ENCODE measurements around the gene TOX2.

The TOX2 gene

GRCh38 chr20:44028868-44029847, 114.5 kb downstream of the TOX2 start (continued):
- TF ChIP-seq BCL6B (tag by site-specific recombination; IDR thresholded peaks at IDR 0.05) (no peak), ZBTB1 (tag by site-specific recombination; IDR thresholded peaks at IDR 0.05) (no peak), ZNF777 (tag by site-specific recombination; IDR thresholded peaks at IDR 0.05; ENCODE audit: borderline replicate concordance) (no peak), ZNF311 (tag by site-specific recombination; IDR thresholded peaks at IDR 0.05; ENCODE audit: borderline replicate concordance) (no peak), ZNF354C (tag by site-specific recombination; IDR thresholded peaks at IDR 0.05; ENCODE audit: borderline replicate concordance, low read depth) (no peak)

GRCh38 chr20:44029848-44030230, 115.2 kb downstream of the TOX2 start:
- Histone ChIP-seq H3K4me1 (ENCODE audit: control insufficient read depth, insufficient read depth, low read length) (no peaks in the 10 kb centered on the region), H3K27ac (ENCODE audit: extremely low read depth, low read depth, low read length) (no peak overlapping the region), H3K4me3 (ENCODE audit: low read depth, low read length) (no peak overlapping the region), H3K36me3 (ENCODE audit: control insufficient read depth in 2 of 2, insufficient read depth in 1 of 2, low read length in 2 of 2) (no peaks in the 10 kb centered on the region), H3K9me3 (ENCODE audit: control insufficient read depth, insufficient read depth, low read depth, low read length) (no peaks in the 10 kb centered on the region)
- ChIA-PET POLR2A (no interaction called here), CTCF (interaction anchor here (0.9 kb wide), 1 partner anchor 64 kb away, joined by 3 read pairs; no protein-coding TSS in a partner anchor)
- TF ChIP-seq, protein P1, sequence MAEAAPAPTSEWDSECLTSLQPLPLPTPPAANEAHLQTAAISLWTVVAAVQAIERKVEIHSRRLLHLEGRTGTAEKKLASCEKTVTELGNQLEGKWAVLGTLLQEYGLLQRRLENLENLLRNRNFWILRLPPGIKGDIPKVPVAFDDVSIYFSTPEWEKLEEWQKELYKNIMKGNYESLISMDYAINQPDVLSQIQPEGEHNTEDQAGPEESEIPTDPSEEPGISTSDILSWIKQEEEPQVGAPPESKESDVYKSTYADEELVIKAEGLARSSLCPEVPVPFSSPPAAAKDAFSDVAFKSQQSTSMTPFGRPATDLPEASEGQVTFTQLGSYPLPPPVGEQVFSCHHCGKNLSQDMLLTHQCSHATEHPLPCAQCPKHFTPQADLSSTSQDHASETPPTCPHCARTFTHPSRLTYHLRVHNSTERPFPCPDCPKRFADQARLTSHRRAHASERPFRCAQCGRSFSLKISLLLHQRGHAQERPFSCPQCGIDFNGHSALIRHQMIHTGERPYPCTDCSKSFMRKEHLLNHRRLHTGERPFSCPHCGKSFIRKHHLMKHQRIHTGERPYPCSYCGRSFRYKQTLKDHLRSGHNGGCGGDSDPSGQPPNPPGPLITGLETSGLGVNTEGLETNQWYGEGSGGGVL (tag by site-specific recombination; IDR thresholded peaks at IDR 0.05) = no peak
- TF ChIP-seq REST (tag by site-specific recombination; IDR thresholded peaks at IDR 0.05) (no peak), KLF9 (tag by site-specific recombination; IDR thresholded peaks at IDR 0.05; ENCODE audit: low read depth) (no peak), ZBTB48 (tag by site-specific recombination; IDR thresholded peaks at IDR 0.05) (no peak), ZNF138 (tag by site-specific recombination; IDR thresholded peaks at IDR 0.05; ENCODE audit: borderline replicate concordance) (no peak), ZFP41 (tag by site-specific recombination; IDR thresholded peaks at IDR 0.05; ENCODE audit: borderline replicate concordance) (no peak), KLF16 (tag by site-specific recombination; IDR thresholded peaks at IDR 0.05) (no peak), ZNF610 (tag by site-specific recombination; IDR thresholded peaks at IDR 0.05; ENCODE audit: borderline replicate concordance) (no peak)
- TF ChIP-seq, protein P2, sequence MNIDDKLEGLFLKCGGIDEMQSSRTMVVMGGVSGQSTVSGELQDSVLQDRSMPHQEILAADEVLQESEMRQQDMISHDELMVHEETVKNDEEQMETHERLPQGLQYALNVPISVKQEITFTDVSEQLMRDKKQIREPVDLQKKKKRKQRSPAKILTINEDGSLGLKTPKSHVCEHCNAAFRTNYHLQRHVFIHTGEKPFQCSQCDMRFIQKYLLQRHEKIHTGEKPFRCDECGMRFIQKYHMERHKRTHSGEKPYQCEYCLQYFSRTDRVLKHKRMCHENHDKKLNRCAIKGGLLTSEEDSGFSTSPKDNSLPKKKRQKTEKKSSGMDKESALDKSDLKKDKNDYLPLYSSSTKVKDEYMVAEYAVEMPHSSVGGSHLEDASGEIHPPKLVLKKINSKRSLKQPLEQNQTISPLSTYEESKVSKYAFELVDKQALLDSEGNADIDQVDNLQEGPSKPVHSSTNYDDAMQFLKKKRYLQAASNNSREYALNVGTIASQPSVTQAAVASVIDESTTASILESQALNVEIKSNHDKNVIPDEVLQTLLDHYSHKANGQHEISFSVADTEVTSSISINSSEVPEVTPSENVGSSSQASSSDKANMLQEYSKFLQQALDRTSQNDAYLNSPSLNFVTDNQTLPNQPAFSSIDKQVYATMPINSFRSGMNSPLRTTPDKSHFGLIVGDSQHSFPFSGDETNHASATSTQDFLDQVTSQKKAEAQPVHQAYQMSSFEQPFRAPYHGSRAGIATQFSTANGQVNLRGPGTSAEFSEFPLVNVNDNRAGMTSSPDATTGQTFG (tag by site-specific recombination; IDR thresholded peaks at IDR 0.05; ENCODE audit: borderline replicate concordance) = no peak
- TF ChIP-seq, protein P3, sequence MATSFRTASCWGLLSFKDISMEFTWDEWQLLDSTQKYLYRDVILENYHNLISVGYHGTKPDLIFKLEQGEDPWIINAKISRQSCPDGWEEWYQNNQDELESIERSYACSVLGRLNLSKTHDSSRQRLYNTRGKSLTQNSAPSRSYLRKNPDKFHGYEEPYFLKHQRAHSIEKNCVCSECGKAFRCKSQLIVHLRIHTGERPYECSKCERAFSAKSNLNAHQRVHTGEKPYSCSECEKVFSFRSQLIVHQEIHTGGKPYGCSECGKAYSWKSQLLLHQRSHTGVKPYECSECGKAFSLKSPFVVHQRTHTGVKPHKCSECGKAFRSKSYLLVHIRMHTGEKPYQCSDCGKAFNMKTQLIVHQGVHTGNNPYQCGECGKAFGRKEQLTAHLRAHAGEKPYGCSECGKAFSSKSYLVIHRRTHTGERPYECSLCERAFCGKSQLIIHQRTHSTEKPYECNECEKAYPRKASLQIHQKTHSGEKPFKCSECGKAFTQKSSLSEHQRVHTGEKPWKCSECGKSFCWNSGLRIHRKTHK (tag by site-specific recombination; IDR thresholded peaks at IDR 0.05) = no peak
- TF ChIP-seq, protein P4, sequence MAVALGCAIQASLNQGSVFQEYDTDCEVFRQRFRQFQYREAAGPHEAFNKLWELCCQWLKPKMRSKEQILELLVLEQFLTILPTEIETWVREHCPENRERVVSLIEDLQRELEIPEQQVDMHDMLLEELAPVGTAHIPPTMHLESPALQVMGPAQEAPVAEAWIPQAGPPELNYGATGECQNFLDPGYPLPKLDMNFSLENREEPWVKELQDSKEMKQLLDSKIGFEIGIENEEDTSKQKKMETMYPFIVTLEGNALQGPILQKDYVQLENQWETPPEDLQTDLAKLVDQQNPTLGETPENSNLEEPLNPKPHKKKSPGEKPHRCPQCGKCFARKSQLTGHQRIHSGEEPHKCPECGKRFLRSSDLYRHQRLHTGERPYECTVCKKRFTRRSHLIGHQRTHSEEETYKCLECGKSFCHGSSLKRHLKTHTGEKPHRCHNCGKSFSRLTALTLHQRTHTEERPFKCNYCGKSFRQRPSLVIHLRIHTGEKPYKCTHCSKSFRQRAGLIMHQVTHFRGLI (tag by site-specific recombination; IDR thresholded peaks at IDR 0.05) = no peak

Data from HEK293 (cell line).